ENCODE measurements around the gene KIF5C. TPM values are rescaled to one million over a fixed set of nuclear protein-coding genes. Genes with fewer than 3 reads are reported as not detected.

The KIF5C gene
- total and polyA plus RNA-seq, 2 experiments from 2014 or later, result 45.0 to 49.1 TPM

GRCh38 chr2:148948868-148949267, 73.8 kb downstream of the KIF5C start:
- no peak for DNase-seq (ENCODE audit: low spot score)
- Histone ChIP-seq H3K4me2 (no peak overlapping the region), H3K27ac (ENCODE audit: low read depth) (no peak overlapping the region), H3K9me2 (ENCODE audit: insufficient read depth) (no peaks in the 10 kb centered on the region), H3K36me3 (ENCODE audit: insufficient read depth) (peaks cover 7% of the 10 kb centered on the region), H3F3A (replicated peaks; ENCODE audit: low read depth) (no peaks in the 10 kb centered on the region), H3K79me2 (replicated peaks; ENCODE audit: insufficient read depth) (no peaks in the 10 kb centered on the region), H3K4me3 (no peak overlapping the region), H3K4me1 (ENCODE audit: insufficient read depth) (no peaks in the 10 kb centered on the region), H3K27me3 (ENCODE audit: insufficient read depth) (no peaks in the 10 kb centered on the region), H2AFZ (no peak overlapping the region), H4K20me1 (replicated peaks; ENCODE audit: insufficient read depth) (no peaks in the 10 kb centered on the region)
- Mint-ChIP-seq H3K27ac (no peak overlapping the region), H3K4me1 (no peaks in the 10 kb centered on the region), H3K27me3 (ENCODE audit: insufficient read depth, low read depth, poor library complexity) (no peaks in the 10 kb centered on the region), H3K4me3 (no peak overlapping the region), H3K36me3 (ENCODE audit: low read depth) (peaks cover 51% of the 10 kb centered on the region), H3K9me3 (no peaks in the 10 kb centered on the region)
- TF ChIP-seq ZNF331 (CRISPR knock-in tag; IDR thresholded peaks at IDR 0.05; ENCODE audit: low read depth) (no peak), ZNF462 (CRISPR knock-in tag; IDR thresholded peaks at IDR 0.05) (no peak), EZH2phosphoT487 (IDR thresholded peaks at IDR 0.05; ENCODE audit: unreplicated experiment) (no peak), CREB1 (CRISPR knock-in tag; IDR thresholded peaks at IDR 0.05; ENCODE audit: low read depth) (no peak), NANOG (IDR thresholded peaks at IDR 0.05; ENCODE audit: borderline replicate concordance) (no peak), POLR2AphosphoS5 (IDR thresholded peaks at IDR 0.05; ENCODE audit: low read depth) (no peak), REST (IDR thresholded peaks at IDR 0.05; ENCODE audit: unreplicated experiment) (no peak), ETS1 (IDR thresholded peaks at IDR 0.05) (no peak), ZNF114 (CRISPR knock-in tag; IDR thresholded peaks at IDR 0.05) (no peak), CTCF (conservative IDR thresholded peaks at IDR 0.05; ENCODE audit: low read depth in 2 of 2) (no peak), STAT1 (IDR thresholded peaks at IDR 0.05; ENCODE audit: unreplicated experiment) (no peak), EZH2 (IDR thresholded peaks at IDR 0.05; ENCODE audit: low read depth, unreplicated experiment) (no peak), JUNB (IDR thresholded peaks at IDR 0.05; ENCODE audit: unreplicated experiment) (no peak)
- no peak for ATAC-seq

Data from GM23338 (cell line).